ENCODE measurements around the gene HEBP2.

The HEBP2 gene

DNA sequence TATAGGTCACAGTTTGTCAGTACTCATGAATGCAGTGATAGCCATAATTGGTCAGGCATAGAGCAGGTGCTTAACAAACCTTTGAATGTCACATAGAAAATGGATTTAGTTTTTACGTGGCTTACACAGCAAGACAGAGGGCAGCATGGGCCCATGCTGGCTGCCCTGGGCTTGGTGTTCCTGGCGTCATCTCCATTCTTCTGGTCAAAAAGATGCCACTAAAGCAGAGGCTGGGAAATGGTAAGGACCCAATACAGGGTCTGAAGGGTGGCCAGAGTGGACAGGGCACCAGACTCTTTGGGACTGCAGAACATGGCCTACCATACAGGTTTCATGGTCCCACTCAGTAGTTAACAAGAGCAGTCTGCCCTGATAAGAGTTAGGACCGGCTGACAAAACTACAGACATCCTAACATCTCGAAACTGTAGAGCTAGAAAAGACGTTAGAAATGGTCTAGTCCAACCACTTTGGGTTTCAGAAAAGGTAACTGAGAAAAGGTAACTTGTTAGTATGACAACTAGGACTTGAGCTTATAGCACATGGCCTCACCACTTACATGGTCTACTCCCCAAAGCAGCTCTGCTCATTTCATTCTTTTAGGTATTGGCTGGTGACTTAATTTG is 22.6 kb downstream of the HEBP2 start:
- TF ChIP-seq, protein P1, sequence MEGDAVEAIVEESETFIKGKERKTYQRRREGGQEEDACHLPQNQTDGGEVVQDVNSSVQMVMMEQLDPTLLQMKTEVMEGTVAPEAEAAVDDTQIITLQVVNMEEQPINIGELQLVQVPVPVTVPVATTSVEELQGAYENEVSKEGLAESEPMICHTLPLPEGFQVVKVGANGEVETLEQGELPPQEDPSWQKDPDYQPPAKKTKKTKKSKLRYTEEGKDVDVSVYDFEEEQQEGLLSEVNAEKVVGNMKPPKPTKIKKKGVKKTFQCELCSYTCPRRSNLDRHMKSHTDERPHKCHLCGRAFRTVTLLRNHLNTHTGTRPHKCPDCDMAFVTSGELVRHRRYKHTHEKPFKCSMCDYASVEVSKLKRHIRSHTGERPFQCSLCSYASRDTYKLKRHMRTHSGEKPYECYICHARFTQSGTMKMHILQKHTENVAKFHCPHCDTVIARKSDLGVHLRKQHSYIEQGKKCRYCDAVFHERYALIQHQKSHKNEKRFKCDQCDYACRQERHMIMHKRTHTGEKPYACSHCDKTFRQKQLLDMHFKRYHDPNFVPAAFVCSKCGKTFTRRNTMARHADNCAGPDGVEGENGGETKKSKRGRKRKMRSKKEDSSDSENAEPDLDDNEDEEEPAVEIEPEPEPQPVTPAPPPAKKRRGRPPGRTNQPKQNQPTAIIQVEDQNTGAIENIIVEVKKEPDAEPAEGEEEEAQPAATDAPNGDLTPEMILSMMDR (IDR thresholded peaks at IDR 0.05; ENCODE audit: extremely low read depth, missing control alignments), result no peak
- DNase-seq (ENCODE audit: low spot score), result no peak

DNA sequence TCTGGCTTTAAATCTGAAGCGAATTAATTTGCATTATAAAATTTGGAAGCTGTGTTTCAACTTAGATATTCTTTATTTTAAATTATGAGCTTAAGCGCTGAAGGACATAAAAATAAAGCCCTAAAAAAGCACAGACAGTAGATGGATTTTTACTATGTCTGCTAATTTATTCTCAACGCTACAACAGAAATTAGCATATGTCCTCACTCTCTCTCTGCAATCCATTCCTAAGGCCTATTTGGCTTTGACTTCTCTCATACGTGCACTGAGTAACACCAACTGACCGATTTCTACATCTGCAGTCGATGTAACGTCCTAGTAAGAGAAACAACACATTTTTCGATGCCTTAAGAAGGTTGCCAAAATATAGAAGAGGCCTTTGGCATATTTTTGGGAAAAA is 23.7 kb downstream of the HEBP2 start:
- no peak for DNase-seq (ENCODE audit: low spot score)
- TF ChIP-seq, protein P1 (IDR thresholded peaks at IDR 0.05; ENCODE audit: extremely low read depth, missing control alignments), result no peak

DNA sequence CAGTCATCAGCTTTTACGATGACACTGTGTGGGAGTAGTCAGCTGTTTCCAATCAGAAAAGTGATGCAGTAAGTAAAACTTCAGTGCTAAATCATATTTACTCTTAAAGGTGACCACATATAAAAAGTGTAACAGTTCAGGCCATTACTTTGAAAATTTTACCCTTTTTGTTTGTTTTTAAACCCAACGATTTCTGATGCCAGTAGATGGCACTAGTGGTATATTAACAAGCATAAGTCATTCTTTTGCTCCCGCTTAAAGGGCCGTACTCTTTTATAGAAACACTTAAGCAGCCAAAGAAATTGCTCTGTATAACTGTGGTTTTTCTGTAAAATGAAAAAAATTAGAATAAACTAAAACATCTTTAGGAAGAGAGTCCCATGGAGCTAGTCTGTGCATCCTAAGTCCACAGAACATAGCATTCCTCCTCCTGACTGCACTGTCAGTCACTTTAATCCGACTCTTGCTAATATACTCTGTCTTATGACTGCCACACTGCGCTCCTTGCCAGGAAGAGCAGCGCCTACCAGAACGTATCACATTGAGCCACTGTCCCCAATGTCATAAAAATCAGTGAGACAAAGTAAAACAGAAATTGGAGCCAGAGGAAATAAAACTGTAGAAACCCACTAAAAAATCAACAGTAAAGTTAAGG is 25.0 kb downstream of the HEBP2 start:
- TF ChIP-seq, protein P1 (IDR thresholded peaks at IDR 0.05; ENCODE audit: extremely low read depth, missing control alignments), result no peak
- peak; percentile 77 for DNase-seq (ENCODE audit: low spot score)

DNA sequence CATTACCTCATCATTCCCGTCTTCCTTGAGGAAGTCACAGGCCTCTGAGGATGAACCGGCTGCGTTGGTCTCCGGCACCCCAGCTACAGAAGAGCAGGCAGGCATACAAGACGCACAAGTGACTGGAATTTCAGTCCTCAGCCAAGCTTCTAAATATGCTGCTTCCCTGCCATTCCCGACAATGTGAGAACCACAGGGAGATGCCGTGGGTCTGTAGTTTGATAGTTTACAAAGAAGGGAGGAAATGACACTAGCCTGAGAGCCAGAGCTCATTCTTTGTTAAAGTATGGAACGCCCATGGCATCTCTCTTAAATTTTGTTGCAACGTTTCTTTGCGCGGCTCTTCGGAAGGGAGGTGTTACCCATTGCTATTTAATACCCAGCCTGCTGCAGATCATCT is 25.7 kb downstream of the HEBP2 start:
- TF ChIP-seq, protein P1 (IDR thresholded peaks at IDR 0.05; ENCODE audit: extremely low read depth, missing control alignments), result no peak

DNA sequence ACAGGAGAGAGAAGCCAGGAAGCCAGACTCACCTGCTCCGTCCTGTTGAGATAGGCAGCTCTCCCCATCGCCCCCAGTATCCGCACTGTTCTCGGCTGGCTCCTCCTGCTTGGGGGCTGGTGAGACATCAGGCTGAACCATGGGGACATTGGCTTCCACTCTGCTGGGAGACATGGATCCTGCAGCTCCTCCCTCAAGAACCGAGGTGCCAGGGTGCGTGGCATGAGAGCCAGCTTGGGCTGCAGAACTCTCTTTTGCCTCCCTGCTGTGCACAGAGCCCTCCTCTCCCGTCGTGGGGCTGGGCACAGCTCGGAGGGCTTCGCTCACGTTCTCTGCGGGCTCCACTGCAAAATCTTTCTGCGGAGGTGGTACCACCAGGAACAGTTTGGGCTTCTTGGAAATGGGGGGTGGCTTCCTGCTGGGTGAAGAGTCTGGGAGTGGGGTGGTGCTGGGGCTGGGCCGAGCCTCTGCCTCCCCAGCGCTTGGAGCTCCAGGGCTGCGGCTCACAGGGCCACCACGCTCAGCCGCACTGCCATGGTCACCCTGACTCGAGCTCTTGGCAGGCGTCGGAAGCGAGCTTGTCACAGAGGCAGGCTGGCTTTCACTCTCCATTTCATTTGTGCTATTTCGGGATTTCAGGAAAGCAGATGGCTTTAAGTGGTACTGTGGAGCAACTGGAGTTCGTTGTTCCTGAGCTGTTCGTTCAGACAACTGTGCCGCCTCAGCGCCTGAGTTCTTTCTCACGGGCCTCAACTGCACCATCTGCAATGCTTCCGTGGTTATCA is 26.5 kb downstream of the HEBP2 start:
- no peak for DNase-seq (ENCODE audit: low spot score)
- TF ChIP-seq, protein P1 (IDR thresholded peaks at IDR 0.05; ENCODE audit: extremely low read depth, missing control alignments), result no peak

More for the DNA sequence above, 25.7 kb downstream of the HEBP2 start:
- DNase-seq (ENCODE audit: low spot score), result no peak

DNA sequence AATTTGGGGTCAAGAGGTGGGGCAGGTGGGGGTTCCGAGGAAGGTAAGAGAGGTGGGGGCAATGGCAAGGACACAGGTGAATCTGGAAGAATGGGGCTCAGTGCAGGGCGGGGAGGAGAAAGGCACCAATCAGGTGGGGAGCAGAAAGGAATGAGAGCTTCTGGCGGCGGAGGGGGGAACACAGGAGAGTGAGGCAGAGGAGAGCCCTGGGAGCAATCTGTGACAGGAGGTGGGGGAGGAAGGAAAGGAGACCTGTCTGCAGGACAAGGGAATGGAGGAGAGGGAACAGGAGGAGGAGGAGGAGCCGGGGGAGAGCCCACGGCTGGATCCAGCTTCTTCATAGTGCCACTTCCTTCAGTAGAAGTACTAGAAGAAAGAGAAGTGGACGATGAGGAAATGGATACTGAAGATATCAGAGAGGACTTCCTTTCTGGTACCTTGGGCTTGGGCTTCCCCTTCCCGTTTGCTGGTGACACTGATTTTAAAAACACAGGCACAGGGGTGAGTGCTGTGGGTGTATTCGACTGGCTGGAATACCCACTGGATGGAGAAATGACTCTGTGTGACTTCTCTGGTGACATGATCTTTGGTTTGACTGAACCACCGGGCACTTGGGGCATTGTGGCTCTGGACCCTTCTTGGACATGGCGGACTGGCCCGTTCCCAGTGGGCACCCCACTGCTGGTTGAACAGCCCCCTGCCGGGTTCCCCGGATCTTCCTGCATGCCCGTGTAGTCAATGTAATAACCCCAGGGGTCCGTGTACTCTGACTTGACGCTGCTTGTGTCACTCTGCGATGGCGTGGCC is 27.4 kb downstream of the HEBP2 start:
- no peak for DNase-seq (ENCODE audit: low spot score)
- TF ChIP-seq, protein P1 (IDR thresholded peaks at IDR 0.05; ENCODE audit: extremely low read depth, missing control alignments), result no peak

All from GM20000 (cell line).